Stimulated activated CD8-positive, alpha-beta memory T cell treated with anti-CD3 and anti-CD28 coated beads, Interleukin-4, amount 100 ng/mL, for 24 hours (primary cell): Measurements from ENCODE around the gene RPS4Y2.

Source experiments
- DNase-seq: peaks from one replicate; pipeline ENCODE4 v3.0.0-alpha.2; 2020; ENCODE audit warnings: low read depth

The RPS4Y2 gene

DNA sequence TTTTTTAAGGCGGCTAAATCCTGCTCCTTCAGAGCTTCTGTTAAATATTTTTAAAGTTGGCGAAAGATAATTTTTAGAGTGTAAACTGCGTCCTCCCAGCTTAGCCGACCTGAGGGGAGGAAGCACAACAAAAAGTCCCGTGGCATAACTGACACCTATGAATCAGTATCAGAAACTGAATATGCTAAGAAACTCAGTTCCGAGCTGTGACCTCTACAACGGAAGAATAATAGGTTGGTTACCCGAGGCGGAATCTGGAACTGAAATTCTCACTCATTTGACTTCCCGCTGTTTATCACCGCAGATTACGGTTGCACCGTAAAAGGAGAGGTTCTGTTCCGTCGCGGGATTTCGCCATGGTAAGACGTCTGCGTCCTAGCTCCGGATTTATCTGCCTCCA is at the start of gene RPS4Y2:
RPS4Y2 (plus strand) TSS at position 301 of the 400 bp plus-strand sequence; CDS start at position 357, 56 bp downstream.
- no peak for DNase-seq

DNA sequence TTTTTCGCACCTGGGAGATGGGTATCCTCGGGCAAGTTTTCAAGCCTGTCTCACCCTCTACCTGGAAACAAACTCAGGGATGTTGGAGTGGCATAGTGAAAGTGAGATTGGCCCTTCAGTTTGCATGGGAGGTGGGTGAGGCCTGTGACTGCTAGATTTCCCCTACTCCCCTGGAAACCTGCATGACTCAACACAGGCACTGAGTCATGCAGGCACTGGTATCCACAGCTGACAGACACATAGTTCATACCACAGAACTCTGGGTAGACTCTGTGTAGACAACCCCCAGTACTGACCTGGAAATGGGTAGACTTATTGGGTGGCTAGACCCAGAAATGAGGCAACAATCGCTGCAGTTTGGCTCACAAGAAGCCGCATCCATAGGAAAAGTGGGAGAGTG is 41.5 kb upstream of the RPS4Y2 start:
- no peak for DNase-seq

DNA sequence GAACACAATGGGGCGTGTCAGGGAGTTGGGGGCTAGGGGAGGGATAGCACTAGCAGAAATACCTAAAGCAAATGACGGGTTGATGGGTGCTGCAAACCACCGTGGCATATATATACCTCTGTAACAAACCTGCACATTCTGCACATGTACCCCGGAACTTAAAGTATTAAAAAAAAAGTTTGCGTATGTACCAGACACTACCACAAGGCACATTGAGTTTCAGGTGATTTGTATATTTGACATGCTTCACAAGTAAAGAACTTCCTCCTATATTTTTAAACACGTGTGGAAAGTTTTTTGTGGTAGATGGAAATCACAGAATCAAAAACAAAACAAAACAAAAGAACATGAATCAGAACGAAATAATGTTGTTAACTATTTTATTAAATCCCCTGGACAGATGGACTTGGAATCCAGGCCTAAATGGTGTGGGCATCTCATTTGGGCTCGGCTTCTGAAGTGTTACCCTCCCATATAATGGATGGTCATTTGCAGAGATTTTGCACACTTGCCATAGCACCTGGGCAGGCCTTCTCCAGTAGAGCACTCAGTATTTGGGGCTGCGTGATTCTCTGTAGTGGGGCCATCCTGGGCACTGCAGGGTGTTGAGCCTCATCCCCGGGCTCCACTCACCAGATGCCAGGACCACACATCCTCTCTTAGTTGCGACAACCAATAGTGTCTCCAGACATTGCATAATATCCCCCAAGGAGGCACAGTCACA is 29.6 kb upstream of the RPS4Y2 start:
- DNase-seq, result no peak

DNA sequence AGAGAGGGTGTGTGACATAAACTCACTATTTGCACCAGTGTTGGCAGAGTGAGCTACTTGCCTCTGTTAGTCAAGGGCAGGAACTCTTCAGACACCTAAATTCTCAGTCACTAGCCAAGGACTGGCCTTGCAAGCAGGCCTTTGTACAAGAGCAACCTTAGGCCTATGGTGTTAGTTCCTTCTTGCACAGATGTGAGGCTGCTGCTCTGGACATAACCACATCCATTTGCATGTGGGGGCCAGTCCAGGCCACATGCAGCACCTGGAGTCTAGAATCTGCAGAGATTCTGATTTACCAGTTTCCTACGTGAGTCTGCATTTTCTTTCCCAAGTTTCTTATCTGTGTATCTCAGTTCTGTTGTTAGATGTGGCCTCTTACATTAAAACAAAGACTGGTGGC is 20.7 kb upstream of the RPS4Y2 start:
- no peak for DNase-seq

DNA sequence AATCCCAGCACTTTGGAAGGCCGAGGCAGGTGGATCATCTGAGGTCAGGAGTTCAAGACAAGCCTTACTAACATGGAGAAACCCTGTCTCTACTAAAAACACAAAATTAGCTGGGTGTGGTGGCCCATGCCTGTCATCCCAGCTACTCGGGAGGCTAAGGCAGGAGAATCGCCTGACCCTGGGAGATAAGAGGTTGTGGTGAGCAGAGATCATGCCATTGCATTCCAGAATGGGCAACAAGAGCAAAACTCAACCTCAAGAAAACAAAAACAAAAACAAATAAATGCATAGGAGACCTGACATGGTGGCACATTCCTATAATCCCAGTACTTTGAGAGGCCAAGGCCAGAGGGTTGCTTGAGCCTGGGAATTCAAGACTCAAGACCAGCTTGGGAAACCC is 16.1 kb upstream of the RPS4Y2 start:
- DNase-seq, result no peak

DNA sequence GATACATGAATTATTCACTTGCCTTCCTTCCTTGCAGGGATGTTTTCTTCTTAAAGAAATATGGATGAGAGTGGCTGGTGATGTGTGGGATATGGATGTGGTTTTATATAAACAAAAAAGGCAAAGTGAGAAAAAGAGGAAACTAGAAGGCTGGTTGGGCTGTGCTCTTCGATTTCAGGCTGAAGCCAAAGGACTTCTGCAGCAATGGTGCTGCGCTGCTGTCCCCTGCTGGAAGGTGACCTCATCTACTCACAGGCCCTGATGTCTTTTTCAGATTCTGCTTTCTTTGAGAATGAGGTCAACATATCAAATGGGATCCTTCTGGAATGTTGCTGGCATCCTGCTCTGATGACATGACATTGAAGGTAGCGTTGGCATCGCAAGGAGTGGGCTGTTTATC is 15.3 kb upstream of the RPS4Y2 start:
- no peak for DNase-seq

DNA sequence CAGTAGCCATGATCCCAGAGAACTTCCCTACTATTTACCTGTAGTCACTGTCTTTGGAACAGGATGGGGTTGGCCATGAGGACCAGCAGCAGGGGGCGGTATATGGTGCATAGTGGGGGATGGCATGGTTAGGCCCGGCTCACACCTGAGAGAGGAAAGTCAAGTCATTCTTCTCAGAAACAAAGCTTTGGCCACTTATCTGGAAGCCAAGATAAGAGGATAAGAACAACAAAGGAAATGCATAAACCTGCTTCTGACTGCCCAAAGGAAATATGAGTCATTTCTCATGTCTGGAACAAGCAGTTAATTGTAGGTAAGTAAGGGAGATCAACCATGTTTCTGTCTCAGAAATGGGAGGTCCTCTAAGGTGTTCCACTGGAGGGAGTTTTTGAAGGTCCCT is 10.8 kb upstream of the RPS4Y2 start:
- no peak for DNase-seq

DNA sequence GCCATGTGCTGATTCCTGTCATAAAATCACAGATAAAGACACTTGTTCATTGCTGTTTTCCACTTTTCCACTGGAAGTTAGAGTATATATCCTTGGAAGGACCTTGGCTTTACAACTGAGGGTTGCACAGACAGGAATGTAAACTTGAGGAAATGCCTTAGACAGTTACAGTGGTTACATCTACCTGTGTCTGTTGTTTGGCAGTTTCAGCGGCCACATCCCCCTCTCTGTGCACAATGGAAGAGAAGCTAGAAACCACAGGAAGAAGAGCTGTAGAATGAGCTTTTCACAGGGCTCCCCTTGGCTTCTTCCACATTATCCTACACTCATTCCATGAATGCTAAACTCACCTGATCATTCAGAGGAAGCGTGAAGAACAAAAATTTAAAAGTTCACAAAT is 9.0 kb upstream of the RPS4Y2 start:
- no peak for DNase-seq

DNA sequence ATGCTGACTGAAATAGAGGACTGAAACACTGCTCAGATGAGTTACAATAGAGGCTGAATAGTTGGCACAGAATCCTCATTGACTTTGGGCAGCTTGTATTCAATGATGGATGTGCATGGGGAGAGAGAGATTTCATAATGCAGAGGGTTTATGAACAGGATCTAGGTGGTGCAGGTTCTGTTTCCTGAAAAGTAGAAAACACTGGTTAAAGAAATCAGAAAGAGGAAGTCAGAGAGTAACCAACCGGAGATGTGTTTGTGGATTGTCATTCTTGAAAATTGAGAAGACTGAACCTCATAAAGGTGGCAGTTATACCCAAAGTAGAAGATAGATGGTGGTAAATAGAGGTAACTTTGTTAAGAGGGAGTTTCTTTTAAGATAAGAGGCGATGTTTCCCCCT is 8.0 kb downstream of the RPS4Y2 start:
- no peak for DNase-seq

DNA sequence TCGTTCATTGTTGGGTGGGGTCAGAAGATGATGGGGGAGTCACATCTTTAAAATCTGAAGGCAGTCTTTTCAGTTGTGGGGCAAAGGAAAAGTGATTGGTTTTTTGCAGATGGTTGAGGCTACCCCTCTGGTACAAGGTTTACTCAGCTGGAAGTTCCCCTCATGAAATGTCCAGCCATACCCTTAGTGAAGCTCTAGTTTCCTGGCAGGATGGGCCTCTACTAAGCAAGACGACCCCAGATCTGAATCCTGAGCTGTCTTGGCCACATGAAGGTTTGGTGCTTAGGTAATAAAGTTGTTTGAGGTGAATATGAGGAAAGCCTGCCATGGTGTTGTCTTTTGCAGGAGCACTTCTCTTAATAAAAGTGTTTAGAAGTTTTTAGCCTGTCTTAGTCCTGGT is 9.2 kb downstream of the RPS4Y2 start:
- no peak for DNase-seq

DNA sequence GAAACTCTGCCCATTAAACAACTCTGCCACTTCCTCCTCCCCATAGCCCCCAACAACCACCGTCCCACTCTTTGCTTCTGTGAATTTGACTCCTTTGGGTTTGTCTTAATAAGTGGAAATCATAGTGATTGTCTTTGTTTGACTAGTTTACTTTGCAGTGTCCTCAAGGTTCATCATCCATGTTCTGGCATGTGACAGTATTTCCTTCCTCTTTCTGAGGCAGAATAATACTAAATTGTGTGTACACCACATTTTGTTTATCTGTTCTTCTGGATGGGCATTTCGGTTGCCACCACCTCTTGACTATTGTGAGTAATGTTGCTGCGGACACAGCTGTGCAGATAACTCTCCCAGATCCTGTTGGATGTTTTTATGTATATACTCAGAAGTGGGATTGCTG is 14.8 kb downstream of the RPS4Y2 start:
- no peak for DNase-seq

DNA sequence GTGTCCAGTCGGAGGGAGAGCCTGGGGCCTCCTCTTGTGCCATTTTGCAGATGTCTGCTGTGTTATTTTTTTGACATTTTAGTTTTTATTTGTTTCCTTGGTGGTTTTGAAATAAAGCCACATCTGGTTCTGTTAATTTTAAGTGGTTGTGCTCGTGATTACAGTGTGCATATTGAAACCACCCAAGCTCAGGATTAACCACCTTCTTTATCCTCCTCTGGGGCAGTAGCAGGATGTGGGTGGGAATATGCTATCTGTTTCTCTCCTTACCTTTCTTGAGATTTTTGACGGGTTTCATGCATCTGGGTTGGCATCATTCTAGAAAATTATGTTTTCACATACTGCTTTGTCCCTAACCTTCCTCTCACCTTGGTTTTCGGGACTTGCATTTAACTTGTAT is 20.2 kb downstream of the RPS4Y2 start:
- no peak for DNase-seq

DNA sequence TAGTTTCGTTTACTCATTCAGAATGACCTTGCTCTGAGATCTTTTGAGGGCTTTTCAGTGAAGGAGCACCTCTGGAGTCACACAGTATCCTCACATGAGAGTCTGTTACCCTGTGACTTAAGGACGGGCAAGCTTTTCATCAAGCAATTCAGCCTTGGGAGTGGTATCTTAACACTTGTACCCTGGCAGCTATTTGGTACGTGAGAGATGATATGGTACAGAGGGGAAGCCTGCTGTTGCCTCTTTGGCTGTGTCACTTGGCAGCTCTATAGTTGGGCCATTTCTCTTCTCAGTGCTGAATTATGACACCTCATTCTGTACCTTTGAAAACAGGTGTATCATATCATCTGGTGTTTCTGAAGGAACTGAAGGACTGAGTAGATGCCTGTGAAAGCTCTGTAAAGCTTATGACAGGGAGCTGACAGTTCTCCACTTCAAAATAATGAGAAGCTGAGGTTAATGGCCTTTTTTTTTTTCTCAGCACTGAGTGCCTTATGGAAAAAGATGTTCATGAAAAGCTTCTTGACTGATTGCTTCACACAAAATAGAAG is 24.3 kb downstream of the RPS4Y2 start:
- DNase-seq, result no peak

DNA sequence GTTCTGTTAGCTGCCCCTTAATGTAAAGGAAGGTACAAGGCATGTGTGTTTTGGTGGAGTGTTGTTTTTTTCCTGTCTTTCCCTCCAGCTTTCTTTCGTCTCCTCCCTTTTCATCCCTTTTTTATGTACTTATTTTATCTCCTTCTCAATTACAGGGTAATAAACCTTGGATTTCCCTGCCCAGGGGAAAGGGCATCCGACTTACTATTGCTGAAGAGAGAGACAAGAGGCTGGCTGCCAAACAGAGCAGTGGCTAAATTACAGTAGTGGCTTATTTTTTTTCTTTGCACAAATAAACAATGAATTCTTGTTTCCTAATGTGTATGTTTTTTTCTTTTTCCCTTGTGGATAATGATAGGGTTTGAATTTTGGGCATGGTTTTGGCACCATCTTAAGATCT is 24.9 kb downstream of the RPS4Y2 start:
- DNase-seq, result no peak

DNA sequence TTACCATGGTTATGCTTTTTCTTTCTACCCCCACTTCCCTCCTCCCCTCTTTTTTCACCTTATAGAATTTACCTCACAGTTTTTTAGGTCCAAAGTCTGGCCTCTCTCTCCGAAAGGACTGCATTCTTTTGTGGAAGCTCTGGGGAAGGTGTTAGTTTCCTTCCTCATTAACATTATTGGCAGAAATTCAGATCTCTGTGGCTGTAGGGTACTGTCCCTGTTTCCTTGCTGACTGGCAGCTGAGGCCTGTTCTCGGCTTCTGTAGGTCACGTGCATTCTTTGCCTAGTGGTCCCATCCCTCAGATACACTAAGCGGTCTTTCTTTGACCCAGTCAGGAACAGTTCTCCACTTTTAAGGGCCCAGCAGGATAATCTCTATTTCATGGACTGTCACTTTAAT is 25.5 kb downstream of the RPS4Y2 start:
- DNase-seq, result no peak

DNA sequence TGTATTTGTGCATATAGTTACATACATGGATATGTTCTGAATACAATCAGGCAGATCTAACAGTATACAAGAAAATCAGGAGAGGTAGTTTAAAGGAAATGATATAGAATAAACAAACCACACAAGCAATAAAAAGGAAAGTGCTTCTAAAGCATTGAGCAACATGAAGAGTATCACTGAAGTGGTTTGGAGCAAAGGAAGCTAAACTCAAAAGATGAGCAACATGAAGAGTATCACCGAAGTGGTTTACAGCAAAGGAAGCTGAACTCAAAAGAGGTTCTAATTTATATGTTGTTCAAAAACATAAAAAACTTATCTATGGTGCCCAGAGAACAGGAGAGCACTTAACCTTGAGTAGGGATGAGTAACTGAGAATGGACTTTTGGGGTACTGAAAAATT is 29.1 kb downstream of the RPS4Y2 start:
- DNase-seq, result no peak

DNA sequence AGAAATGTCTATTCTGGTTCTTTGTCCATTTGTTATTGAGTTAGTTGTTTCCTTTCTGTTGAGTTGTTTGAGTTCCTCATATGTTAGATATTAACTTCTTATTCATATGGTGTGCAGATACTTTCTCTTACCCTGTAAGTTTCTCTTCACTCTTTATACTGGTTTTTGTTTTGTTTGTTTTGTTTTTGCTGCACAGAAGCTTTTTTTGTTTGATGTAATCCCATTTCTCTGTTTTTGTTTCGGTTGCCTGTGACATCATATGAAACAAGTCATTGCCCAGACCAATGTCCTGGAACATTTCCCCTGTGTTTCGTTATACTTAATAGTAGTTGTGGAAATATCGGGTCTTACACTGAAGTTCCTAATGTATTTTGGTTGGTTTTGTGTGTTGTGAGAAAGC is 31.2 kb downstream of the RPS4Y2 start:
- DNase-seq, result no peak

DNA sequence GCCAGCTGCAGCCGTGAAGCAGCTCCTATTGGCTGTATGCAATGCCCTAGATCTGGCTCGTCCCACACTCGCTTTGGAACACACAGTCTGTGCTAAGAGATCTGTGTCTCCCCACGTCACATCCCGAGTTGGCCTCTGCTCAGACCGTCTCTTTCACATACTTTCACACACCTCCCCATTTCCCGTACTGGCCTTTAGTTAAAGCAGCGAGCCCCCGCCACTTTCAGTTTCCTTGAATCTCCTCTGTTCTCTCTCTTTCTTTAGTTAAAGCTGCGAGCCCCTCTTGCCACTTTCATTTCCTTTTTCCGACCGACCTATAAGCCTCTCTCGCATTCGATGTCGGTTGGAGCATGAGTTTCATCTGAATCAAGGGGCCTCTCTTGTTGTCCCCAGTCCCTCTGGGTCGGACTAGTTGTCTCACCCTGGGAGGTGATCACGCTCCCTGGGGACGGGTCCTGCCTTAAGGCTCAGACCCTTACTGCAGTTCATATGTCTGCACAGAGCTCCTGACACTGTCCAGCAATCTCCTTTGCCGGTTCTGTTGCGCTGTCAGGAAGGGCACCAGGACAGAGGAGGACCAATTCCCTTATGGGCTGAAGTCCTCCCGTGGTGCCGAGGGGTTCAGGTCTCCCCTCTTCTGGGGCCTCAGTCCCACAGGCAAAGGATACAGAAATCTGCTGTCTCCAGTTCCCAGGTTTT is 42.6 kb downstream of the RPS4Y2 start:
- no peak for DNase-seq

DNA sequence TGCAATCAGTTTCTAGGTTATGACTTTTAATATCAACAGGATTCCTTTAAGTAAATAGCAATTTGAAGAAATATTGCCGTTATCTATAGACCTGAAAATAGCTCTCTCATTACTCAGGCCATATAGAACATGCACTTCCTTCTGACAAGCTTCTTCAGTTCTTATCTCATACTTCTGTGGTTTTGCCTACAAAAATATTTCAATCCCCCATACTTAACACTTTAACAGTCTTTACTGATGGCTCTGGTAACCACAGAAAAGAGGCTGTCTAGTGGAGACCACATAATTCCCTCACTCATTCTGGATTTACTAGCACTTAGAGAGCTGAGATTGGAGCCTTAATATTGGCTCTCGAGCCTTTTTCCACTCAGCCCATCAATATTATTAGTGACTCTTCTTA is 46.8 kb downstream of the RPS4Y2 start:
- DNase-seq, result no peak

DNA sequence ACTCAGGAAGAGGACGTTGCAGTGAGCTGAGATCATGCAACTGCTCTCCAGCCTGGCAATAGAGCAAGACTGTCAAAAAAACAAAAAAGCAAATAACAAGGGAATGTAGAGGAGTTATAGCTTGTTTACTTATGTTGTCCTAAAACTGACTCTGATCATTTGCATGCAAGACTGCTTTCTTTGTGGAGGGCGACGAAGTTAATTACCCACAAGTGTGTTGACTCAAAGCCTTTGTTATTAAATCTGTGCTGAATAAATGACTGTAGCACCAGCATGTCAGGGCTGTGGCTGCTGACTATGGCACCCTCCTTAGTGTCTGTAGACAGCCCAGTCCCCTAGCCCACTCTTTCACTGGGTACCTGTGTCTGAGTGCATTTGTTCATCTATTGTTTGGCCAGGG is 50.3 kb downstream of the RPS4Y2 start:
- no peak for DNase-seq

DNA sequence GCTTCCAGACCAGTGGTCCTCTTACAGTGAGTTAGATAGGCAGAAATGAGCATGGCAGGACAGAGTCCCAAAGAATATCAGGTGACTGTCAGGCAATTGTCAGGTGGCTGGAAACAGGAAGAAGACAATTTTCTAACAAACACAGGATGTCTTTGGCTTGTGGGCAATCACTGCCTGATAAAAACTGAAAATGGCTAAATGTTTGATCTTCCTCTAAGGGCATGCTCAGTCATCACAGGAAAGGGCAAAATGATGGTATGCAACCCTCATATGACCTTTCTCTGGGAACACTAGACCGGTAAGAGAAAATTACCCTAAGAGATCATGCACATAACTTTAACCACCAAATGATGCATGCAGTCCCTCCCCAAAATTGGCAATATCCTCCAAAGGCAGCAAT is 57.6 kb downstream of the RPS4Y2 start:
- DNase-seq, result no peak

DNA sequence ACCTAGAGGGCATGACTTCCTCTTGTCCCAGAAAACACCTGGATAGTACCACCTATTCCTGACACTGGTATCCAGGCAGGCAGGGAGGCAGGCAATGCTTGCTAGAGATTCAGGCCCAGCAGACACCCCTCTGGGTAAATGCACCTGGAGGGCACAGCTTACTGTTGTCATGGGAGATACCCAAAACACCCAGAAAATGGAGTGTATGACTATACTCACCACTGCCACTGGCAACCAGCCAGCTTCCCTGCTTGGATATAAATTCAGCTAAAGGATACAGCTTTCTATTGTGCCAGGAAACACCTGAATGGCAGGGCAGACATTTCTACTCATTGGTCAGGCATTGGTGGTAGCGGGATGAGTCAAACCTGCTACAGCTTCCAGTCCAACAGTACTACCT is 58.9 kb downstream of the RPS4Y2 start:
- no peak for DNase-seq

DNA sequence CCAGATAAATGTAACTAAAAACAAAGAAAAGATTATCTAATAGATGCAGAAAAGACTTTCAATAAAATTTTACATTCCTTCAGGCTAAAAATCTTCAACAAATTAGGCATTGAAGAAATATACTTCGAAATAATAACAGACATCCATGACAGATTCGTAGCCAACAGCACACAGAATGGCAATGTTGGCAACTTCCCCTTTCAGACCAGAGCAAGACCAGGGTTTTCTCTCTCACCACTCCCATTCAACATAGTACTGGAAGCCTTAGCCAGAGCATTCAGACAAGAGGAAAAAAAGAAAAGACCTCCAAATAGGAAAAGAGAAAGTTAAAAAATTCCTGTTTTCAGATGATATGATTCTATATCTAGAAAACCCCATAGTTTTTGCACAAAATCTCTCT is 61.2 kb downstream of the RPS4Y2 start:
- DNase-seq, result no peak
